Upper lobe of left lung (tissue), 4 donors: Measurements from ENCODE around the gene BCAS4.

Experiments used
- CTCF ChIP-seq, 6 experiments: fragments of 450-650 bp in 4 of 6; fragments of 200-600 bp in 2 of 6; sonication (generic) in 2 of 6; IDR thresholded peaks; one replicate each; pipeline ENCODE4 v1.5.1; 2016 to 2019; ENCODE audit warnings: antibody characterized with exemption in 6 of 6
- POLR2A ChIP-seq, 4 donors: fragments of 450-650 bp; IDR thresholded peaks; one replicate each; pipeline ENCODE4 v1.5.1; 2016 to 2017; ENCODE audit warnings: antibody characterized with exemption in 4 of 4, mild to moderate bottlenecking in 2 of 4

GRCh38 chr20:50821994-50822393 lies 27.1 kb downstream of the BCAS4 start:
- TF ChIP-seq CTCF (IDR thresholded peaks at IDR 0.05) (no peak), POLR2A (IDR thresholded peaks at IDR 0.05) (no peak)
